ENCODE results near the gene IL36G.

IL36G gene

GRCh38 chr2:112967023-112967422, 10.8 kb upstream of the IL36G start:
- DNase-seq (ENCODE audit: low read depth in 2 of 2): no peak
- no peak overlapping the region for H3K4me3 ChIP-seq (replicated peaks in 1 of 2; ENCODE audit: low read depth in 2 of 2, low read length in 2 of 2)
- no peak for TF ChIP-seq CTCF (IDR thresholded peaks at IDR 0.05; ENCODE audit: low read depth, low read length)

- TF ChIP-seq CTCF (IDR thresholded peaks at IDR 0.05; ENCODE audit: low read depth, low read length): no peak
- no peak for DNase-seq (ENCODE audit: low read depth in 2 of 2)
- H3K4me3 ChIP-seq (replicated peaks in 1 of 2; ENCODE audit: low read depth in 2 of 2, low read length in 2 of 2): no peak overlapping the region
Observed at GRCh38 chr2:112972423-112973086, 5.3 kb upstream of the IL36G start.

GRCh38 chr2:112973156-112973555, 4.7 kb upstream of the IL36G start:
- no peak for TF ChIP-seq CTCF (IDR thresholded peaks at IDR 0.05; ENCODE audit: low read depth, low read length)
- no peak for DNase-seq (ENCODE audit: low read depth in 2 of 2)
- no peak overlapping the region for H3K4me3 ChIP-seq (replicated peaks in 1 of 2; ENCODE audit: low read depth in 2 of 2, low read length in 2 of 2)

- no peak overlapping the region for H3K4me3 ChIP-seq (replicated peaks in 1 of 2; ENCODE audit: low read depth in 2 of 2, low read length in 2 of 2)
- TF ChIP-seq CTCF (IDR thresholded peaks at IDR 0.05; ENCODE audit: low read depth, low read length): no peak
- no peak for DNase-seq (ENCODE audit: low read depth in 2 of 2)
Observed at GRCh38 chr2:112979731-112980130, 1.9 kb downstream of the IL36G start.

- H3K4me3 ChIP-seq (replicated peaks in 1 of 2; ENCODE audit: low read depth in 2 of 2, low read length in 2 of 2): no peak overlapping the region
- no peak for DNase-seq (ENCODE audit: low read depth in 2 of 2)
- no peak for TF ChIP-seq CTCF (IDR thresholded peaks at IDR 0.05; ENCODE audit: low read depth, low read length)
Observed at GRCh38 chr2:112980537-112980936, 2.7 kb downstream of the IL36G start.

- no peak for TF ChIP-seq CTCF (IDR thresholded peaks at IDR 0.05; ENCODE audit: low read depth, low read length)
- DNase-seq (ENCODE audit: low read depth in 2 of 2): no peak
- H3K4me3 ChIP-seq (replicated peaks in 1 of 2; ENCODE audit: low read depth in 2 of 2, low read length in 2 of 2): no peak overlapping the region
Observed at GRCh38 chr2:112985090-112985489, 7.3 kb downstream of the IL36G start.

- DNase-seq (ENCODE audit: low read depth in 2 of 2): no peak
- TF ChIP-seq CTCF (IDR thresholded peaks at IDR 0.05; ENCODE audit: low read depth, low read length): no peak
- no peak overlapping the region for H3K4me3 ChIP-seq (replicated peaks in 1 of 2; ENCODE audit: low read depth in 2 of 2, low read length in 2 of 2)
Observed at GRCh38 chr2:112989611-112990010, 11.8 kb downstream of the IL36G start.

All from cardiac fibroblast (primary cell).